Omental fat pad (tissue), 4 donors: ENCODE data around the gene CCNL2. TPM values are rescaled to one million over a fixed set of nuclear protein-coding genes. Genes with fewer than 3 reads are reported as not detected.

Experiments
- ATAC-seq: fragments of 150-250 bp; one replicate; pipeline ENCODE4 v1.9.1; 2016; ENCODE audit warnings: mild to moderate bottlenecking, moderate library complexity; ENCODE audit not compliant: low FRiP score
- DNase-seq: peaks from one replicate; pipeline ENCODE4 v3.0.0-alpha.2; 2019; ENCODE audit warnings: low spot score
- CTCF ChIP-seq, 3 donors: fragments of 450-650 bp; IDR thresholded peaks; one replicate each; pipeline ENCODE4 v1.5.1; 2016 to 2017; ENCODE audit warnings: antibody characterized with exemption in 3 of 3, mild to moderate bottlenecking in 3 of 3, moderate library complexity in 2 of 3
- total RNA-seq, 4 donors: library from RNA; depleted of rRNA; stranded (reverse); fragments of >200 nt; gene quantifications; one replicate each; pipeline ENCODE4 v1.1.0, GENCODE V29; 2016

CCNL2 gene
- total RNA-seq, 4 donors from 2014 or later: 142 to 273 (median 204) TPM

GRCh38 chr1:1438531-1439381 lies 39.6 kb upstream of the CCNL2 start:
- DNase-seq (no peak), ATAC-seq (no peak)
- no peak for TF ChIP-seq CTCF (IDR thresholded peaks at IDR 0.05)

GRCh38 chr1:1437904-1438376 lies 38.8 kb upstream of the CCNL2 start:
- DNase-seq (no peak), ATAC-seq (no peak)
- TF ChIP-seq CTCF (IDR thresholded peaks at IDR 0.05): no peak

- TF ChIP-seq CTCF (IDR thresholded peaks at IDR 0.05): no peak
- no peak for ATAC-seq
- no peak for DNase-seq
Observed at GRCh38 chr1:1437033-1437903, 38.1 kb upstream of the CCNL2 start.

- DNase-seq (no peak), ATAC-seq (no peak)
- no peak for TF ChIP-seq CTCF (IDR thresholded peaks at IDR 0.05)
Observed at GRCh38 chr1:1436630-1437032, 37.5 kb upstream of the CCNL2 start.

- ATAC-seq (no peak), DNase-seq (no peak)
- TF ChIP-seq CTCF (IDR thresholded peaks at IDR 0.05): no peak
Observed at GRCh38 chr1:1435911-1436629, 36.9 kb upstream of the CCNL2 start.

- peak; percentile 50 for DNase-seq
Observed at GRCh38 chr1:1435106-1435903, 36.2 kb upstream of the CCNL2 start, which contains the start of gene VWA1. VWA1 (plus strand) TSS chr1:1435690; CDS start chr1:1435749, 59 bp downstream.

More at GRCh38 chr1:1435106-1435903, 36.2 kb upstream of the CCNL2 start, which contains the start of gene VWA1:
- no peak for TF ChIP-seq CTCF (IDR thresholded peaks at IDR 0.05)
- peak; percentile 59 for ATAC-seq
